Liver (tissue), 9 donors: ENCODE results near the gene NDNF. TPM values are rescaled to one million over a fixed set of nuclear protein-coding genes. Genes with fewer than 3 reads are reported as not detected.

Experiments used
- DNase-seq: peaks from one replicate; pipeline ENCODE4 v3.0.0-alpha.2; 2017; ENCODE audit warnings: low spot score
- H3K27ac ChIP-seq, 2 donors: one replicate each; pipeline ENCODE4 v1.7.0; 2013; ENCODE audit warnings: inconsistent platforms in 2 of 2, low read length in 2 of 2, control low read depth in 1 of 2, low read depth in 1 of 2, mild to moderate bottlenecking in 1 of 2
- H3K27me3 ChIP-seq, 4 donors: one replicate each; pipeline versions ENCODE4 v1.6.1 to v1.7.0; 2013; ENCODE audit warnings: low read length in 3 of 4, inconsistent platforms in 1 of 4, mild to moderate bottlenecking in 1 of 4, moderate library complexity in 1 of 4; ENCODE audit not compliant: control insufficient read depth in 4 of 4, insufficient read depth in 4 of 4
- H3K36me3 ChIP-seq, 4 donors: one replicate each; pipeline versions ENCODE4 v1.6.1 to v1.7.0; 2013; ENCODE audit warnings: low read length in 3 of 4, mild to moderate bottlenecking in 3 of 4, low read depth in 1 of 4, moderate library complexity in 1 of 4; ENCODE audit not compliant: control insufficient read depth in 4 of 4, insufficient read depth in 3 of 4
- H3K4me1 ChIP-seq, 4 donors: one replicate each; pipeline versions ENCODE4 v1.6.1 to v1.7.0; 2013; ENCODE audit warnings: low read length in 3 of 4, mild to moderate bottlenecking in 3 of 4, moderate library complexity in 1 of 4; ENCODE audit not compliant: control insufficient read depth in 4 of 4, insufficient read depth in 4 of 4
- H3K4me3 ChIP-seq, 3 donors: one replicate each; pipeline versions ENCODE4 v1.6.1 to v1.7.0; 2013; ENCODE audit warnings: low read length in 3 of 3, control low read depth in 1 of 3, low read depth in 1 of 3, mild to moderate bottlenecking in 1 of 3
- H3K9ac ChIP-seq, 2 donors: one replicate each; pipeline ENCODE4 v1.7.0; 2013; ENCODE audit warnings: low read length in 2 of 2, mild to moderate bottlenecking in 2 of 2, moderate library complexity in 2 of 2, control low read depth in 1 of 2, low read depth in 1 of 2
- H3K9me3 ChIP-seq, 4 donors: one replicate each; pipeline versions ENCODE4 v1.6.1 to v1.7.0; 2013; ENCODE audit warnings: low read length in 3 of 4; ENCODE audit not compliant: control insufficient read depth in 4 of 4
- ATF3 ChIP-seq: IDR thresholded peaks from 2 replicates; pipeline ENCODE4 v1.6.1; 2016; ENCODE audit warnings: antibody characterized with exemption
- CTCF ChIP-seq: fragments of 150-350 bp; IDR thresholded peaks from 2 replicates; pipeline ENCODE4 v1.5.1; 2017; ENCODE audit warnings: improper control_type of control experiment, low read depth, low read length; ENCODE audit not compliant: missing input control
- EGR1 ChIP-seq, 2 donors: IDR thresholded peaks; 2 replicates each; pipeline ENCODE4 v1.6.1; 2016 to 2018; ENCODE audit warnings: antibody characterized with exemption in 2 of 2, low read depth in 2 of 2
- FOXA1 ChIP-seq: IDR thresholded peaks from 2 replicates; pipeline ENCODE4 v1.6.1; 2016; ENCODE audit warnings: antibody characterized with exemption
- FOXA2 ChIP-seq: IDR thresholded peaks from 2 replicates; pipeline ENCODE4 v1.6.1; 2016; ENCODE audit warnings: antibody characterized with exemption
- GABPA ChIP-seq, 2 donors: IDR thresholded peaks in 1 of 2; conservative IDR thresholded peaks in 1 of 2; 2 replicates each; pipeline ENCODE4 v1.6.1; 2016; ENCODE audit warnings: antibody characterized with exemption in 2 of 2, mild to moderate bottlenecking in 1 of 2, moderate library complexity in 1 of 2
- HNF4A ChIP-seq, 2 donors: conservative IDR thresholded peaks; 2 replicates each; pipeline ENCODE4 v1.6.1; 2016; ENCODE audit warnings: antibody characterized with exemption in 2 of 2, mild to moderate bottlenecking in 2 of 2
- HNF4G ChIP-seq: IDR thresholded peaks from 2 replicates; pipeline ENCODE4 v1.6.1; 2016; ENCODE audit warnings: antibody characterized with exemption
- JUND ChIP-seq, 2 donors: IDR thresholded peaks; 2 replicates each; pipeline ENCODE4 v1.6.1; 2016; ENCODE audit warnings: antibody characterized with exemption in 2 of 2
- MAX ChIP-seq: IDR thresholded peaks from 2 replicates; pipeline ENCODE4 v1.6.1; 2016; ENCODE audit warnings: antibody characterized with exemption
- NR2F2 ChIP-seq: IDR thresholded peaks from 2 replicates; pipeline ENCODE4 v1.6.1; 2016; ENCODE audit warnings: antibody characterized with exemption
- RAD21 ChIP-seq, 2 donors: IDR thresholded peaks; 2 replicates each; pipeline ENCODE4 v1.6.1; 2016; ENCODE audit warnings: antibody characterized with exemption in 2 of 2, mild to moderate bottlenecking in 2 of 2
- REST ChIP-seq: IDR thresholded peaks from 2 replicates; pipeline ENCODE4 v1.6.1; 2016; ENCODE audit warnings: antibody characterized with exemption, mild to moderate bottlenecking
- RXRA ChIP-seq, 2 donors: IDR thresholded peaks; 2 replicates each; pipeline ENCODE4 v1.6.1; 2017 to 2018; ENCODE audit warnings: antibody characterized with exemption in 2 of 2, mild to moderate bottlenecking in 1 of 2
- SP1 ChIP-seq: IDR thresholded peaks from 2 replicates; pipeline ENCODE4 v1.6.1; 2018; ENCODE audit warnings: antibody characterized with exemption, mild to moderate bottlenecking
- TAF1 ChIP-seq: conservative IDR thresholded peaks from 2 replicates; pipeline ENCODE4 v1.6.1; 2016; ENCODE audit warnings: antibody characterized with exemption, mild to moderate bottlenecking
- YY1 ChIP-seq: IDR thresholded peaks from 2 replicates; pipeline ENCODE4 v1.6.1; 2016; ENCODE audit warnings: antibody characterized with exemption, mild to moderate bottlenecking
- ZBTB33 ChIP-seq: IDR thresholded peaks from 2 replicates; pipeline ENCODE4 v1.6.1; 2016; ENCODE audit warnings: antibody characterized with exemption
- WGBS: extraction: QIAGEN DNeasy Blood & Tissue Kit; methylation state at CpG from one replicate; pipeline ENCODE4 v1.1.7; 2013; 5-methylcytosine and 5-hydroxymethylcytosine counted together
- polyA plus RNA-seq, 2 donors: library from polyadenylated mRNA; stranded (reverse) in 1 of 2; unstranded in 1 of 2; fragments of 200-250 nt in 1 of 2; fragments of >200 nt in 1 of 2; fragmentation: Nextera tagmentation in 1 of 2; extraction: Ambion mirVana in 1 of 2; gene quantifications; one replicate each; pipeline versions ENCODE4 v1.2.1 to v1.2.3, GENCODE V29; 2013 to 2015
- total RNA-seq, 2 donors: library from RNA; depleted of rRNA; stranded (reverse); fragments of >200 nt; gene quantifications; one replicate each; pipeline ENCODE4 v1.2.3, GENCODE V29; 2014
- donor health status: healthy.
- donor health status: healthy.
- donor health status: healthy.
- donor health status: healthy.
- donor health status: healthy.

NDNF gene
- total and polyA plus RNA-seq, 4 donors: 0.05 to 0.37 (median 0.13) TPM

GRCh38 chr4:121096629-121097028 lies 24.3 kb upstream of the NDNF start:
- H3K4me3 ChIP-seq: no peak overlapping the region
- H3K9me3 ChIP-seq: no peaks in the 10 kb centered on the region
- no peak for TF ChIP-seq MAX
- peak; percentile 82 for TF ChIP-seq RAD21 (IDR thresholded peaks at IDR 0.05)
- peak; percentile 48 for TF ChIP-seq CTCF
- no peaks in the 10 kb centered on the region for H3K36me3 ChIP-seq
- H3K9ac ChIP-seq: no peak overlapping the region
- H3K27me3 ChIP-seq: no peaks in the 10 kb centered on the region
- DNase-seq: no peak
- no peaks in the 10 kb centered on the region for H3K4me1 ChIP-seq
- no peak overlapping the region for H3K27ac ChIP-seq
- WGBS: 14% methylated on average over 2 of the region's 2 CpGs

- no peak overlapping the region for H3K9ac ChIP-seq
- no peaks in the 10 kb centered on the region for H3K36me3 ChIP-seq
- no peak overlapping the region for H3K4me3 ChIP-seq
- no peaks in the 10 kb centered on the region for H3K9me3 ChIP-seq
- no peaks in the 10 kb centered on the region for H3K4me1 ChIP-seq
- TF ChIP-seq JUND (IDR thresholded peaks at IDR 0.05) (no peak), ATF3 (no peak), ZBTB33 (no peak), HNF4G (no peak), SP1 (no peak), CTCF (no peak), FOXA1 (no peak), FOXA2 (no peak), REST (no peak), RAD21 (IDR thresholded peaks at IDR 0.05) (no peak), NR2F2 (no peak), TAF1 (no peak), EGR1 (IDR thresholded peaks at IDR 0.05; ENCODE audit: low read depth in 2 of 2) (no peak), GABPA (IDR thresholded peaks at IDR 0.05 in 1 of 2, conservative IDR thresholded peaks at IDR 0.05 in 1 of 2) (no peak), RXRA (IDR thresholded peaks at IDR 0.05) (no peak), YY1 (no peak), HNF4A (conservative IDR thresholded peaks at IDR 0.05) (no peak), MAX (no peak)
- DNase-seq: no peak
- no peak overlapping the region for H3K27ac ChIP-seq
- H3K27me3 ChIP-seq: no peaks in the 10 kb centered on the region
These were observed 23.9 kb upstream of the NDNF start for GRCh38 chr4:121096191-121096590.
